Measurements from ENCODE around the gene GART.

Gene GART

DNA sequence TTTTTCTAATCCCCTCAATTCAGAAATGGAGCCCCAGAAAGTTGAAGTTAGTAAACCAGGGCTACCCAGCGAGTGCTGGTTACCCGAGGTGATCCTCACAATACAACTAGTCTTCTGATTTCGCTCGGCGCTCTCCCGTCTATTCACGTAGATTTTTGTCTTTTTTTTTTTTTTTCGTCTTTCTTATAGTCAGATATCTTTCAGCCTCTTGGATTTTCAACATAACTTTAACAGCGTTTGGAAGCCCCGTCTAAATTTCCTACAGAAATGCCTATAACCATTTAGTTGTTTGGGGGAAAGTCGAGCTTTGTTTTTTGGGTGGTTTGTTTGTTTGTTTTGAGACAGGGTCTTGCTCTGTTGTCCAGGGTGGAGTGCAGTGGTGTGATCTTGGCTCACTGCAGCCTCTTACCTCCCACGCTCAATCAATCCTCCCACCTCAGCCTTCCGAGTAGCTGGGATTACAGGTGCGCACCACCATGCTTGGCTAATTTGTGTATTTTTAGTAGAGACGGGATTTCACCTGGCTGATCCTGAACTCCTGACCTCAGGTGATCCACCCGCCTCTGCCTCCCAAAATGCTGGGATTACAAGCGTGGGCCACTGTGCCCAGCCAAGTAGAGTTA, 61.3 kb downstream of the GART start:
- DNase-seq (ENCODE audit: low read depth), result no peak
- no peak for TF ChIP-seq CTCF (conservative IDR thresholded peaks at IDR 0.05; ENCODE audit: low read depth, low read length)
- H3K4me3 ChIP-seq (ENCODE audit: low read depth, low read length), result peak overlapping the region; percentile 86

- TF ChIP-seq CTCF (conservative IDR thresholded peaks at IDR 0.05; ENCODE audit: low read depth, low read length), result peak; percentile 44
- peak within 1 kb of the TSS; percentile 86 for H3K4me3 ChIP-seq (ENCODE audit: low read depth, low read length)
- DNase-seq (ENCODE audit: low read depth), result peak; percentile 97
Observed at GRCh38 chr21:33479679-33480480, 62.0 kb downstream of the GART start, which contains the start of gene TMEM50B. TSS of gene TMEM50B (minus strand) at chr21:33479974. CDS start at chr21:33468885, 11,089 bp downstream.

DNA sequence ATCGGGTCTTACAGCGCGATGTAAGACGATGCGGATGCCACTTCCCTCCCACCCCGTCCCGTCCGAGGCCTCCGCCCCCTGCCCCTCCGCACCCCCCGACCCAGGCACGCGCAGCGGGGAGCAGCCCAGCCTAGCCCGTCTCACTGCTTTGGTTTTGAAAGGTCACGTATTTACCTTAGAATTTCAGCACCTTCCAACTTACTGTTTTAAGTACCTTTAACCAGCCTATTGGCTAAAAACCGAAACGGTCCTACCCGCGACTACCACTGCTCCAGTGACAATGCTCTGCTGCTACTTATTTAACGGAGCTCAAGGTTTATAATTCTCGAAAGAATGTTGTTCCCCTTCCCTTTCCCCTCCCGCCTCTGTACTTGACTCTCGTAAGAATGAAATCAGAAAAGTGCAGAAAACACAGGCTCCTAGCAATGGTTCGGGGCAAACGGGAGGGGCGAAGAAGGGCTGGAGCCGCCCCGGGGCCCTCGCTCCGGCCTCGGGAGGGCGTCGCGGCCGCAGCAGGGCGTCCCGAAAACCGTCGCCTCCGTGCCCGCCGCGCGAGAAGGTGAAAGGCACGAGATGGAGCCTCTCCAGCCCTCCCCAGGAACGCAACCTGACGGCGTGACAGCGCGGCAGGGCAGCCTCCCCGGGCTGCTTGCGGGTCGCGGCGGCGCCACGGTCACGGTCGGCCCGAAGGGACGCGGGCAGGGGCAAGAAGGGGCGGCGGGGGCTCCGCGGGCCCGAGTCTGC, 62.8 kb downstream of the GART start:
- no peak for TF ChIP-seq CTCF (conservative IDR thresholded peaks at IDR 0.05; ENCODE audit: low read depth, low read length)
- peak; percentile 33 for DNase-seq (ENCODE audit: low read depth)
- H3K4me3 ChIP-seq (ENCODE audit: low read depth, low read length), result peak overlapping the region; percentile 86

GRCh38 chr21:33478182-33478581, 63.7 kb downstream of the GART start:
- H3K4me3 ChIP-seq (ENCODE audit: low read depth, low read length), result peak overlapping the region; percentile 86
- DNase-seq (ENCODE audit: low read depth), result no peak
- no peak for TF ChIP-seq CTCF (conservative IDR thresholded peaks at IDR 0.05; ENCODE audit: low read depth, low read length)

- H3K4me3 ChIP-seq (ENCODE audit: low read depth, low read length), result no peak overlapping the region
- no peak for DNase-seq (ENCODE audit: low read depth)
- TF ChIP-seq CTCF (conservative IDR thresholded peaks at IDR 0.05; ENCODE audit: low read depth, low read length), result no peak
Observed at GRCh38 chr21:33477066-33477465, 64.9 kb downstream of the GART start.

DNA sequence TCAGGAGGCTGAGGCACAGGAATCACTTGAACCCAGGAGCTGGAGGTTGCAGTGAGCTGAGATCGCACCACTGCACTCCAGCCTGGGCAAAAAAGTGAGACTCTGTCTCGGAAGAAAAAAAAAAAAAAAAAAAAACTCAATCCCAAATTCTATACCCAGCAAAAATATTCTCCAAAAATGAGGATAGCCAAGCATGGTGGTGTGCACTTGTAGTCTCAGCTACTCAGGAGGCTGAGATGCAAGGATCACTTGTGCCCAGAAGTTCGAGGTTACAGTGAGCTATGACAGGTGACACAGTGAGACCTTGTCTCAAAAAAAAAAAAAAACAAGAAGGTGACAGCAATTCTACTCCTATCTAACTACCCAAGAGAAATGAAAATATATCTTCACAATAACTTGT, 68.6 kb downstream of the GART start:
- no peak for DNase-seq (ENCODE audit: low read depth)
- TF ChIP-seq CTCF (conservative IDR thresholded peaks at IDR 0.05; ENCODE audit: low read depth, low read length), result no peak
- H3K4me3 ChIP-seq (ENCODE audit: low read depth, low read length), result no peak overlapping the region

Data from choroid plexus epithelial cell (primary cell).